GM12878 (cell line): ENCODE measurements around the gene MAD1L1.

ENCODE experiments used
- CTCF ChIP-seq, 3 experiments: IDR thresholded peaks in 2 of 3; conservative IDR thresholded peaks in 1 of 3; 2 replicates each; pipeline ENCODE4 v1.5.1; 2011; ENCODE audit warnings: low read depth in 3 of 3, low read length in 3 of 3, mild to moderate bottlenecking in 3 of 3, control low read depth in 2 of 3, moderate library complexity in 2 of 3, inconsistent platforms in 1 of 3, mixed read lengths in 1 of 3; ENCODE audit not compliant: control insufficient read depth in 2 of 3, insufficient read depth in 1 of 3; ENCODE audit errors: extremely low read depth in 1 of 3
- GABPA ChIP-seq: IDR thresholded peaks from 2 replicates; pipeline ENCODE4 v1.6.1; 2014; ENCODE audit warnings: antibody characterized with exemption, low read depth, mild to moderate bottlenecking, inconsistent platforms
- NRF1 ChIP-seq: conservative IDR thresholded peaks from 2 replicates; pipeline ENCODE4 v1.6.1; 2011; ENCODE audit warnings: mild to moderate bottlenecking, low read depth, low read length, improper control_type of control experiment
- RAD21 ChIP-seq: IDR thresholded peaks from 2 replicates; pipeline ENCODE4 v1.6.1; 2011; ENCODE audit warnings: mild to moderate bottlenecking, low read depth, low read length, moderate library complexity; ENCODE audit not compliant: insufficient read depth

DNA sequence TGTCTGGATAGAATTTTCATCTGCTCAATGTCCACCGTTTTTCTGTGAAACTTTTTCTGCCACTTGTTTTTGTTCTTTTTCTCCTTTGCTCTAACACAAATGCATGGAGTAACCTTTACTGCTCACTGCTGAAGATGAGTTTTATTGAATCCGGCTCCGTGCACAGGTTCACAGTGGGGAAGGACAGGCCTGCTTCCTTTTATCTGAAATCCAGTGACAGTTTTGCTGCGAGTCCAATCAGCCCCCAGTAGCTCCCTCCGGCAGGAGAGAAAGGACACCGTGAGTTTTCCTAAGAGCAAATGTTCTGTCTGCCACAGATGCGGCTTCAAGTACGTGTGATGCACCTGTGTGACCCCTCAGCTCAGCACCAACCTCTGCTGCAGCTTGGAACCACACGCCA, 246.8 kb downstream of the MAD1L1 start:
- TF ChIP-seq CTCF (IDR thresholded peaks at IDR 0.05 in 2 of 3, conservative IDR thresholded peaks at IDR 0.05 in 1 of 3; ENCODE audit: control insufficient read depth in 2 of 3, extremely low read depth in 1 of 3, insufficient read depth in 1 of 3, low read depth in 3 of 3, low read length in 3 of 3), result no peak
- no peak for TF ChIP-seq GABPA
- no peak for TF ChIP-seq RAD21
- no peak for TF ChIP-seq NRF1
